Measurements from ENCODE around the gene BAHCC1.

GRCh38 chr17:81395600-81396277 is 482 bp downstream of the BAHCC1 start:
- TF ChIP-seq, protein P1, sequence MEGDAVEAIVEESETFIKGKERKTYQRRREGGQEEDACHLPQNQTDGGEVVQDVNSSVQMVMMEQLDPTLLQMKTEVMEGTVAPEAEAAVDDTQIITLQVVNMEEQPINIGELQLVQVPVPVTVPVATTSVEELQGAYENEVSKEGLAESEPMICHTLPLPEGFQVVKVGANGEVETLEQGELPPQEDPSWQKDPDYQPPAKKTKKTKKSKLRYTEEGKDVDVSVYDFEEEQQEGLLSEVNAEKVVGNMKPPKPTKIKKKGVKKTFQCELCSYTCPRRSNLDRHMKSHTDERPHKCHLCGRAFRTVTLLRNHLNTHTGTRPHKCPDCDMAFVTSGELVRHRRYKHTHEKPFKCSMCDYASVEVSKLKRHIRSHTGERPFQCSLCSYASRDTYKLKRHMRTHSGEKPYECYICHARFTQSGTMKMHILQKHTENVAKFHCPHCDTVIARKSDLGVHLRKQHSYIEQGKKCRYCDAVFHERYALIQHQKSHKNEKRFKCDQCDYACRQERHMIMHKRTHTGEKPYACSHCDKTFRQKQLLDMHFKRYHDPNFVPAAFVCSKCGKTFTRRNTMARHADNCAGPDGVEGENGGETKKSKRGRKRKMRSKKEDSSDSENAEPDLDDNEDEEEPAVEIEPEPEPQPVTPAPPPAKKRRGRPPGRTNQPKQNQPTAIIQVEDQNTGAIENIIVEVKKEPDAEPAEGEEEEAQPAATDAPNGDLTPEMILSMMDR (IDR thresholded peaks at IDR 0.05), result no peak
- TF ChIP-seq EZH2 (IDR thresholded peaks at IDR 0.05), result no peak

All from neural progenitor cell (in vitro differentiated cells).